Measurements from ENCODE around the gene MTFR1L.
A peak's percentile ranks its signal among the peaks of the same experiment; 100 is the strongest.

DNA sequence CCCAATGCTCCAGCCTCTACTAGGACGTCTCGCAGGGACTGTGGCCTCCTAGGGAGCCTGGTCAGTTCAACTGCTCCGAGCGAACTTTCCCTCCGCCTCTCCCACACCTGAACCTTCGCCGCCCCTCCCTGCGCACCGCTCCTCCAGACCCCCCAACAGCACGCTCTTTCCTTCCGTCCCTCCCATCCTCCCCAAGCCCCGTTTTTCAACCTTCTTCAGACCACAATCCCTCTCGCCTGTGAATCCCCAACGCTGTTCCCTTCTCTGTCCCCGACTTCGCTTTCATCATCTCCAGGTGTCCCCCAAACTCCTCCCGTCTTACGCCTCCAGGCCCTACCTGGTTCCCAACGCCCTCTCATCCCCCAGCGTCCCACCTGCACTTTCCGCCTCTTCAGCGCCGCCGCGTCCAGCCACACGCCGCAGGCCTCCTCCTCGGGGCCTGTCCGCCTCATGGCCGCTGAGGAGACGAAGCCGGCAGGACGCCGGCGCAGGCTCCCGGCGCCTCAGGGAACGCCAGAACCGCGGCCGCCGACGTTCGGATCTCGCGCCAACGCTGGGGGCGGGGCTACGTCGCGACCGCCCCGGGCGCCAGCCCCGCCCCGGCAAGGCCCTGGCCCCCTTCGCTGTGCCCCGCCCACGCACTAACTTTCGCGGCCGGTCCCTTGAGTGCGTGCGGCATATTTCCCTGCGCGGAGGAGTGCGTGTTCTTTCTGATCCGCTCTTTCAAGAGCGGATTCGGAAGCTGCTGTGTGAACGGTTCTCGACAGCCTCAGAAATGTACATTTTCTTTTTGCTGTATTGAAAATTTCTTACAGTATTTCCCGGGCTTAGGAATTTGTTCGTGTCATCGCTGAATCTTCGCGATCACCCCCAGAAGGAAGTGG lies 39.4 kb downstream of the MTFR1L start, which contains the start of gene AUNIP:
- TF ChIP-seq CHD2 (IDR thresholded peaks at IDR 0.05; ENCODE audit: low read depth, low read length) (no peak), SMARCE1 (IDR thresholded peaks at IDR 0.05) (peak; percentile 59), MCM3 (IDR thresholded peaks at IDR 0.05) (no peak)
- TF ChIP-seq, protein P1, sequence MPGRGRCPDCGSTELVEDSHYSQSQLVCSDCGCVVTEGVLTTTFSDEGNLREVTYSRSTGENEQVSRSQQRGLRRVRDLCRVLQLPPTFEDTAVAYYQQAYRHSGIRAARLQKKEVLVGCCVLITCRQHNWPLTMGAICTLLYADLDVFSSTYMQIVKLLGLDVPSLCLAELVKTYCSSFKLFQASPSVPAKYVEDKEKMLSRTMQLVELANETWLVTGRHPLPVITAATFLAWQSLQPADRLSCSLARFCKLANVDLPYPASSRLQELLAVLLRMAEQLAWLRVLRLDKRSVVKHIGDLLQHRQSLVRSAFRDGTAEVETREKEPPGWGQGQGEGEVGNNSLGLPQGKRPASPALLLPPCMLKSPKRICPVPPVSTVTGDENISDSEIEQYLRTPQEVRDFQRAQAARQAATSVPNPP (IDR thresholded peaks at IDR 0.05; ENCODE audit: borderline replicate concordance, insufficient read depth, insufficient read length): no peak
- TF ChIP-seq, protein P2, sequence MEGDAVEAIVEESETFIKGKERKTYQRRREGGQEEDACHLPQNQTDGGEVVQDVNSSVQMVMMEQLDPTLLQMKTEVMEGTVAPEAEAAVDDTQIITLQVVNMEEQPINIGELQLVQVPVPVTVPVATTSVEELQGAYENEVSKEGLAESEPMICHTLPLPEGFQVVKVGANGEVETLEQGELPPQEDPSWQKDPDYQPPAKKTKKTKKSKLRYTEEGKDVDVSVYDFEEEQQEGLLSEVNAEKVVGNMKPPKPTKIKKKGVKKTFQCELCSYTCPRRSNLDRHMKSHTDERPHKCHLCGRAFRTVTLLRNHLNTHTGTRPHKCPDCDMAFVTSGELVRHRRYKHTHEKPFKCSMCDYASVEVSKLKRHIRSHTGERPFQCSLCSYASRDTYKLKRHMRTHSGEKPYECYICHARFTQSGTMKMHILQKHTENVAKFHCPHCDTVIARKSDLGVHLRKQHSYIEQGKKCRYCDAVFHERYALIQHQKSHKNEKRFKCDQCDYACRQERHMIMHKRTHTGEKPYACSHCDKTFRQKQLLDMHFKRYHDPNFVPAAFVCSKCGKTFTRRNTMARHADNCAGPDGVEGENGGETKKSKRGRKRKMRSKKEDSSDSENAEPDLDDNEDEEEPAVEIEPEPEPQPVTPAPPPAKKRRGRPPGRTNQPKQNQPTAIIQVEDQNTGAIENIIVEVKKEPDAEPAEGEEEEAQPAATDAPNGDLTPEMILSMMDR (IDR thresholded peaks at IDR 0.05 in 2 of 3, conservative IDR thresholded peaks at IDR 0.05 in 1 of 3; ENCODE audit: insufficient read depth in 2 of 3, low read depth in 1 of 3, low read length in 3 of 3): 0 out of 6 replicates have a peak, but pooled peaks of 2 of the 3 experiments have one; percentile 12 to 15
